ENCODE data around the gene NCOA4. TPM values are rescaled to one million over a fixed set of nuclear protein-coding genes. Genes with fewer than 3 reads are reported as not detected.
"Not testable (repeated sequence)": the region's sequence is repeated elsewhere in the genome, so short reads cannot be mapped to it uniquely, and the experiment has no call there.

The NCOA4 gene
- total RNA-seq, 1 experiment from 2014 or later: 68.0 TPM

- no TSS peak for BruUV-seq (replicated peaks)
- H3K4me3 ChIP-seq (replicated peaks in 1 of 2; ENCODE audit: low read depth in 1 of 2, low read length in 2 of 2): no peak overlapping the region
- ChIA-PET CTCF (no interaction called here), RAD21 (ENCODE audit: low non-redundant PET in 1 of 2, low total read pairs in 2 of 2, uncharacterized antibody in 2 of 2, unreplicated experiment in 2 of 2) (no interaction called here), POLR2A (no interaction called here)
- DNase-seq (ENCODE audit: low read depth, low spot score) (no peak), ATAC-seq (no peak)
- H3K9ac ChIP-seq (ENCODE audit: low read length): no peak overlapping the region
- no peaks in the 10 kb centered on the region for H4K20me1 ChIP-seq (ENCODE audit: insufficient read depth)
- H3K79me2 ChIP-seq (ENCODE audit: insufficient read depth, low read length): no peaks in the 10 kb centered on the region
- TF ChIP-seq TCF7L2 (IDR thresholded peaks at IDR 0.05; ENCODE audit: borderline replicate concordance, extremely low read depth, insufficient read depth, insufficient read length): no peak
- no peaks in the 10 kb centered on the region for H3K4me1 ChIP-seq (ENCODE audit: control insufficient read depth in 1 of 2, insufficient read depth in 2 of 2, low read length in 2 of 2)
- no peaks in the 10 kb centered on the region for H3K27me3 ChIP-seq (ENCODE audit: insufficient read depth, low read length)
- H3K4me2 ChIP-seq (ENCODE audit: low read length): no peak overlapping the region
- H3K9me3 ChIP-seq (ENCODE audit: control insufficient read depth in 1 of 2, insufficient read depth in 1 of 2, low read depth in 1 of 2, low read length in 2 of 2): no peaks in the 10 kb centered on the region
- intact Hi-C loops (cut with micrococcal nuclease): no loop called here
- H3K9me2 ChIP-seq (ENCODE audit: insufficient read depth): no peaks in the 10 kb centered on the region
- H2AFZ ChIP-seq (ENCODE audit: low read depth, low read length, poor library complexity, severe bottlenecking): no peak overlapping the region
- H3K27ac ChIP-seq (ENCODE audit: low read depth, low read length): no peak overlapping the region
- no peaks in the 10 kb centered on the region for H3K36me3 ChIP-seq (ENCODE audit: control insufficient read depth in 1 of 2, insufficient read depth in 2 of 2, low read length in 2 of 2)
These were observed 30.3 kb upstream of the NCOA4 start for GRCh38 chr10:46060706-46061105.

DNA sequence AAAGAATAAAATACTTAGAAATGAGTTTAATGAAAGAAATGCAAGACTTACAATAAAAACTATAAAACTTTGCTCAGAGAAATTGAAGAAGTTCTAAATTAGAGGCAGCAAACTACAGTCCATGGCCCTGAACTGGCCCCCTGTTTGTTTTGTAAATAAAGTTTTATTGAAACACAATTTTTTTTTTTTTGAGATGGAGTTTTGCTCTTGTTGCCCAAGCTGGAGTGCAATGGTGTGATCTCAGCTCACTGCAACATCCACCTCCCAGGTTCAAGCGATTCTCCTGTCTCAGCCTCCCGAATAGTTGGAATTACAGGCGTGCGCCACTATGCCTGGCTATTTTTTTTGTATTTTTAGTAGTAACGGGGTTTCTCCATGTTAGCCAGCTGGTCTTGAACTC lies 27.5 kb upstream of the NCOA4 start:
- POLR2A ChIA-PET: not testable (repeated sequence)

DNA sequence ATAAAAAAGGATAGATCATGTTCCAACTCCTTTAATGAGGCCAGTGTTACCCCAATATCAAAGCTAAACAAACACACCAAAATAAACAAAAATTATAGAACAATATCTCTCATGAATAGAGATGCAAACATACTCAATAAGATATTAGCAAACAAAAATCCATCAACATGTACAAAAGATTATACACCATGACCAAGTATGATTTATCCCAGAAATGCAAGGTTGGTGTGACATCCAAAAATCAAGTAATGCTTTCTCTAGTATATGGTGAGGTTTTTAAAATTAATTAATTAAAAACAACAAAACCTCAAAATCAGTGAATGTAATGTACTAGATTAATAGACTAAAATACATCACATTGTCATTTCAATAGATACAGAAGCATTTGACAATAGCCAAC lies 26.6 kb upstream of the NCOA4 start:
- ChIA-PET RAD21 (ENCODE audit: low non-redundant PET in 1 of 2, low total read pairs in 2 of 2, uncharacterized antibody in 2 of 2, unreplicated experiment in 2 of 2) (no interaction called here), CTCF (no interaction called here), POLR2A (no interaction called here)
- TF ChIP-seq EZH2phosphoT487 (IDR thresholded peaks at IDR 0.05; ENCODE audit: borderline replicate concordance) (no peak), SP1 (IDR thresholded peaks at IDR 0.05; ENCODE audit: low read depth) (no peak), CEBPB (IDR thresholded peaks at IDR 0.05; ENCODE audit: low read depth) (no peak), YY1 (IDR thresholded peaks at IDR 0.05; ENCODE audit: extremely low read depth, insufficient replicate concordance, low read depth, low read length) (no peak), EZH2 (IDR thresholded peaks at IDR 0.05) (no peak), MAX (IDR thresholded peaks at IDR 0.05) (no peak), EGR1 (IDR thresholded peaks at IDR 0.05; ENCODE audit: low read depth) (no peak)
- Histone ChIP-seq H3K4me1 (ENCODE audit: control insufficient read depth in 1 of 2, insufficient read depth in 2 of 2, low read length in 2 of 2) (no peaks in the 10 kb centered on the region), H3K79me2 (ENCODE audit: insufficient read depth, low read length) (no peaks in the 10 kb centered on the region), H3K9me3 (ENCODE audit: control insufficient read depth in 1 of 2, insufficient read depth in 1 of 2, low read depth in 1 of 2, low read length in 2 of 2) (no peaks in the 10 kb centered on the region), H3K4me3 (replicated peaks in 1 of 2; ENCODE audit: low read depth in 1 of 2, low read length in 2 of 2) (no peak overlapping the region), H3K9ac (ENCODE audit: low read length) (no peak overlapping the region), H4K20me1 (ENCODE audit: insufficient read depth) (no peaks in the 10 kb centered on the region), H3K27me3 (ENCODE audit: insufficient read depth, low read length) (peaks cover 1% of the 10 kb centered on the region; the same call in 1 of the 2 replicates), H3K36me3 (ENCODE audit: control insufficient read depth in 1 of 2, insufficient read depth in 2 of 2, low read length in 2 of 2) (no peaks in the 10 kb centered on the region), H3K27ac (ENCODE audit: low read depth, low read length) (no peak overlapping the region), H2AFZ (ENCODE audit: low read depth, low read length, poor library complexity, severe bottlenecking) (no peak overlapping the region), H3K9me2 (ENCODE audit: insufficient read depth) (no peaks in the 10 kb centered on the region), H3K4me2 (ENCODE audit: low read length) (no peak overlapping the region)
- no peak for DNase-seq (ENCODE audit: low read depth, low spot score)
- intact Hi-C loops (cut with micrococcal nuclease): no loop called here
- no TSS peak for BruUV-seq (replicated peaks)
- ATAC-seq: no peak

More for the DNA sequence above, 27.5 kb upstream of the NCOA4 start:
- H3K4me2 ChIP-seq (ENCODE audit: low read length); H3K36me3 ChIP-seq (ENCODE audit: control insufficient read depth in 1 of 2, insufficient read depth in 2 of 2, low read length in 2 of 2); H3K4me1 ChIP-seq (ENCODE audit: control insufficient read depth in 1 of 2, insufficient read depth in 2 of 2, low read length in 2 of 2); H3K9me2 ChIP-seq (ENCODE audit: insufficient read depth); H3K79me2 ChIP-seq (ENCODE audit: insufficient read depth, low read length); CTCF ChIA-PET; H3K27me3 ChIP-seq (ENCODE audit: insufficient read depth, low read length); ATAC-seq; H3K4me3 ChIP-seq (replicated peaks in 1 of 2; ENCODE audit: low read depth in 1 of 2, low read length in 2 of 2); H3K27ac ChIP-seq (ENCODE audit: low read depth, low read length); BruUV-seq (replicated peaks); H3K9me3 ChIP-seq (ENCODE audit: control insufficient read depth in 1 of 2, insufficient read depth in 1 of 2, low read depth in 1 of 2, low read length in 2 of 2); RAD21 ChIA-PET (ENCODE audit: low non-redundant PET in 1 of 2, low total read pairs in 2 of 2, uncharacterized antibody in 2 of 2, unreplicated experiment in 2 of 2); H2AFZ ChIP-seq (ENCODE audit: low read depth, low read length, poor library complexity, severe bottlenecking); DNase-seq (ENCODE audit: low read depth, low spot score); H3K9ac ChIP-seq (ENCODE audit: low read length); intact Hi-C loops (cut with micrococcal nuclease); H4K20me1 ChIP-seq (ENCODE audit: insufficient read depth): not testable (repeated sequence)

Data from HCT116 (cell line).